Body of pancreas (tissue), 4 donors: Measurements from ENCODE around the gene MCM3. TPM values are rescaled to one million over a fixed set of nuclear protein-coding genes. Genes with fewer than 3 reads are reported as not detected.
A peak's percentile ranks its signal among the peaks of the same experiment; 100 is the strongest.

ENCODE experiments used
- ATAC-seq: fragments of 150-250 bp; one replicate; pipeline ENCODE4 v1.9.1; 2016
- DNase-seq, 4 donors: peaks; one replicate each; pipeline ENCODE4 v3.0.0-alpha.2; 2019
- H3K27ac ChIP-seq, 4 donors: fragments of 200-600 bp; sonication (generic); 1 replicate in 3 of 4; 2 replicates in 1 of 4; pipeline versions ENCODE4 v1.5.1 to v1.6.1; 2016 to 2019; ENCODE audit warnings: mild to moderate bottlenecking in 1 of 4, mixed read lengths in 1 of 4, moderate library complexity in 1 of 4
- H3K27me3 ChIP-seq, 2 donors: fragments of 200-600 bp; sonication (generic); one replicate each; pipeline ENCODE4 v1.6.0; 2016; ENCODE audit warnings: mild to moderate bottlenecking in 1 of 2
- H3K36me3 ChIP-seq, 2 donors: fragments of 200-600 bp; sonication (generic); replicated peaks in 1 of 2; 2 replicates each; pipeline ENCODE4 v1.5.1; 2016; ENCODE audit warnings: low read depth in 2 of 2; ENCODE audit not compliant: insufficient read depth in 1 of 2
- H3K4me1 ChIP-seq: fragments of 200-600 bp; sonication (generic); one replicate; pipeline ENCODE4 v1.6.0; 2016
- H3K4me3 ChIP-seq, 2 donors: fragments of 200-600 bp; sonication (generic); 1 replicate in 1 of 2; 2 replicates in 1 of 2; pipeline ENCODE4 v1.5.1; 2016 to 2019
- H3K9me3 ChIP-seq, 3 donors: fragments of 200-600 bp; sonication (generic); 1 replicate in 2 of 3; 2 replicates in 1 of 3; pipeline ENCODE4 v1.5.1; 2016
- CTCF ChIP-seq, 7 experiments: fragments of 450-650 bp in 4 of 7; fragments of 200-600 bp in 3 of 7; sonication (generic) in 3 of 7; IDR thresholded peaks; one replicate each; pipeline ENCODE4 v1.5.1; 2016 to 2019; ENCODE audit warnings: antibody characterized with exemption in 7 of 7
- POLR2A ChIP-seq, 3 donors: fragments of 450-650 bp; IDR thresholded peaks; one replicate each; pipeline ENCODE4 v1.6.1; 2016; ENCODE audit warnings: antibody characterized with exemption in 3 of 3, mild to moderate bottlenecking in 2 of 3
- WGBS, 2 donors: methylation state at CpG; one replicate each; pipeline ENCODE4 v1.1.5; 2017; 5-methylcytosine and 5-hydroxymethylcytosine counted together
- intact Hi-C: fragments of 100-400 bp; cut with DNase I; formaldehyde crosslinking; loops from one replicate; pipeline ENCODE4 v1.15.1; 2023
- total RNA-seq, 2 donors: library from RNA; depleted of rRNA; stranded (reverse); fragments of >200 nt; gene quantifications; one replicate each; pipeline ENCODE4 v1.1.0, GENCODE V29; 2016

Gene MCM3
- total RNA-seq, 2 donors from 2014 or later = 15.6 to 21.4 TPM

- Histone ChIP-seq H3K4me3 (no peak overlapping the region), H3K27me3 (no peaks in the 10 kb centered on the region), H3K9me3 (no peaks in the 10 kb centered on the region), H3K27ac (no peak overlapping the region), H3K4me1 (peaks cover 3% of the 10 kb centered on the region), H3K36me3 (no peaks in the 10 kb centered on the region)
- ATAC-seq (no peak), DNase-seq (peak in 1 of 4 donors; percentile 14)
- no peak for TF ChIP-seq POLR2A (IDR thresholded peaks at IDR 0.05)
- TF ChIP-seq CTCF (IDR thresholded peaks at IDR 0.05) = no peak
- intact Hi-C loops = no loop called here
- WGBS, 2 donors = 62 to 74% methylated on average over 3 of the region's 3 CpGs
These were observed 26.4 kb upstream of the MCM3 start for GRCh38 chr6:52310932-52311331.

GRCh38 chr6:52307900-52308372 lies 23.4 kb upstream of the MCM3 start:
- no peak for TF ChIP-seq POLR2A (IDR thresholded peaks at IDR 0.05)
- TF ChIP-seq CTCF (IDR thresholded peaks at IDR 0.05) = no peak
- ATAC-seq = no peak
- H3K4me3 ChIP-seq = no peak overlapping the region
- no peaks in the 10 kb centered on the region for H3K36me3 ChIP-seq
- 48 to 53% methylated on average over 1 of the region's 1 CpG for WGBS, 2 donors
- H3K9me3 ChIP-seq = no peaks in the 10 kb centered on the region
- H3K27me3 ChIP-seq = no peaks in the 10 kb centered on the region
- no peak overlapping the region for H3K27ac ChIP-seq
- no peak for DNase-seq
- H3K4me1 ChIP-seq = peaks cover 13% of the 10 kb centered on the region
- intact Hi-C loops = no loop called here

GRCh38 chr6:52306972-52307870 lies 22.7 kb upstream of the MCM3 start:
- Histone ChIP-seq H3K27me3 (no peaks in the 10 kb centered on the region), H3K27ac (no peak overlapping the region), H3K36me3 (no peaks in the 10 kb centered on the region), H3K4me1 (peaks cover 13% of the 10 kb centered on the region), H3K4me3 (no peak overlapping the region), H3K9me3 (no peaks in the 10 kb centered on the region)
- ATAC-seq (no peak), DNase-seq (no peak)
- 65 to 67% methylated on average over 32 of the region's 32 CpGs for WGBS, 2 donors
- intact Hi-C loops = no loop called here
- TF ChIP-seq CTCF (IDR thresholded peaks at IDR 0.05) = no peak
- TF ChIP-seq POLR2A (IDR thresholded peaks at IDR 0.05) = no peak

GRCh38 chr6:52305948-52306767 lies 21.6 kb upstream of the MCM3 start:
- Histone ChIP-seq H3K27me3 (no peaks in the 10 kb centered on the region), H3K4me1 (peaks cover 13% of the 10 kb centered on the region), H3K27ac (peak overlapping the region in 2 of 4 donors; percentile 34 to 70), H3K9me3 (no peaks in the 10 kb centered on the region), H3K4me3 (no peak overlapping the region), H3K36me3 (no peaks in the 10 kb centered on the region)
- peak in 1 of 4 donors; percentile 28 for DNase-seq
- intact Hi-C loops = no loop called here
- TF ChIP-seq CTCF (IDR thresholded peaks at IDR 0.05) (no peak), POLR2A (IDR thresholded peaks at IDR 0.05) (no peak)
- ATAC-seq = no peak
- WGBS, 2 donors = 81 to 89% methylated on average over 15 of the region's 15 CpGs
